Karpas-422 (cell line): Measurements from ENCODE around the gene ARHGEF1. TPM values are rescaled to one million over a fixed set of nuclear protein-coding genes. Genes with fewer than 3 reads are reported as not detected.

ENCODE experiments used
- DNase-seq: peaks from one replicate; pipeline ENCODE4 v3.0.0-alpha.2; 2015
- H2AFZ ChIP-seq: fragments of 200-600 bp; sonication (generic); 2 replicates; pipeline ENCODE4 v1.6.1; 2014; ENCODE audit warnings: antibody characterized with exemption, low read length, mixed read lengths
- H3K27ac ChIP-seq: fragments of 200-600 bp; sonication (generic); 2 replicates; pipeline ENCODE4 v1.5.1; 2014; ENCODE audit warnings: mild to moderate bottlenecking, low read length, moderate library complexity
- H3K27me3 ChIP-seq: fragments of 200-600 bp; sonication (generic); 2 replicates; pipeline ENCODE4 v1.6.1; 2014; ENCODE audit warnings: low read length, mixed read lengths
- H3K36me3 ChIP-seq: fragments of 200-600 bp; sonication (generic); 2 replicates; pipeline ENCODE4 v1.6.1; 2014; ENCODE audit warnings: low read length, mixed read lengths; ENCODE audit not compliant: insufficient read depth
- H3K4me1 ChIP-seq: fragments of 200-600 bp; sonication (generic); 2 replicates; pipeline ENCODE4 v1.6.1; 2014; ENCODE audit warnings: mild to moderate bottlenecking, low read length, mixed read lengths
- H3K4me2 ChIP-seq: fragments of 200-600 bp; sonication (generic); 2 replicates; pipeline ENCODE4 v1.6.1; 2014; ENCODE audit warnings: low read length, low read depth, mild to moderate bottlenecking; ENCODE audit not compliant: poor library complexity, severe bottlenecking
- H3K4me3 ChIP-seq: fragments of 200-600 bp; sonication (generic); 2 replicates; pipeline ENCODE4 v1.5.1; 2014; ENCODE audit warnings: mild to moderate bottlenecking, antibody characterized with exemption, low read length, mixed read lengths
- H3K79me2 ChIP-seq: fragments of 200-600 bp; sonication (generic); 2 replicates; pipeline ENCODE4 v1.6.1; 2014; ENCODE audit warnings: mild to moderate bottlenecking, low read length, mixed read lengths
- H3K9ac ChIP-seq: fragments of 200-600 bp; sonication (generic); 2 replicates; pipeline ENCODE4 v1.6.0; 2014; ENCODE audit warnings: low read length
- H3K9me2 ChIP-seq: fragments of 200-600 bp; sonication (generic), shearing (Covaris generic); replicated peaks from 2 replicates; pipeline ENCODE4 v1.6.0; 2014; ENCODE audit warnings: mild to moderate bottlenecking, low read length, moderate library complexity; ENCODE audit not compliant: insufficient read depth
- H3K9me3 ChIP-seq: fragments of 300-700, 200-600 bp; sonication (generic); 2 replicates; pipeline ENCODE4 v1.6.1; 2014; ENCODE audit warnings: low read length, mixed read lengths
- H4K20me1 ChIP-seq: fragments of 200-600 bp; sonication (generic); 2 replicates; pipeline ENCODE4 v1.6.1; 2014; ENCODE audit warnings: mild to moderate bottlenecking, antibody characterized with exemption, low read length, low read depth; ENCODE audit not compliant: insufficient read depth
- total RNA-seq: library from RNA; depleted of rRNA; stranded (reverse); fragments of >200 nt; shearing (Covaris generic); gene quantifications from 2 replicates; pipeline ENCODE4 v1.2.3, GENCODE V29; 2014; ENCODE audit warnings: low replicate concordance

ARHGEF1 gene
- total RNA-seq, 1 experiment from 2014 or later: 137 TPM

GRCh38 chr19:41892173-41892902 is 9.4 kb downstream of the ARHGEF1 start:
- Histone ChIP-seq H4K20me1 (no peaks in the 10 kb centered on the region), H3K27me3 (no peaks in the 10 kb centered on the region), H3K9me3 (no peaks in the 10 kb centered on the region), H3K79me2 (peaks cover 11% of the 10 kb centered on the region), H3K36me3 (peaks cover 16% of the 10 kb centered on the region; the same call in 1 of the 2 replicates), H3K4me2 (no peak overlapping the region), H3K9me2 (no peaks in the 10 kb centered on the region), H3K4me1 (peaks cover 12% of the 10 kb centered on the region), H3K27ac (no peak overlapping the region), H3K4me3 (no peak overlapping the region), H3K9ac (no peak overlapping the region), H2AFZ (no peak overlapping the region)
- DNase-seq: no peak

- no peaks in the 10 kb centered on the region; the same call in 1 of the 2 replicates for H3K79me2 ChIP-seq
- H3K4me3 ChIP-seq: no peak overlapping the region
- no peak overlapping the region for H3K27ac ChIP-seq
- no peak overlapping the region for H3K9ac ChIP-seq
- peaks cover 21% of the 10 kb centered on the region; the same call in 1 of the 2 replicates for H3K36me3 ChIP-seq
- H3K4me1 ChIP-seq: peaks cover 9% of the 10 kb centered on the region
- no peaks in the 10 kb centered on the region for H3K9me3 ChIP-seq
- no peaks in the 10 kb centered on the region for H4K20me1 ChIP-seq
- no peaks in the 10 kb centered on the region for H3K9me2 ChIP-seq
- H3K4me2 ChIP-seq: no peak overlapping the region
- DNase-seq: peak; percentile 77
- H3K27me3 ChIP-seq: no peaks in the 10 kb centered on the region
- H2AFZ ChIP-seq: no peak overlapping the region
Observed at GRCh38 chr19:41893899-41894298, 10.9 kb downstream of the ARHGEF1 start.

- no peaks in the 10 kb centered on the region; the same call in 1 of the 2 replicates for H3K79me2 ChIP-seq
- DNase-seq: no peak
- H2AFZ ChIP-seq: no peak overlapping the region
- H3K9me3 ChIP-seq: no peaks in the 10 kb centered on the region
- H3K27ac ChIP-seq: no peak overlapping the region
- H3K9me2 ChIP-seq: no peaks in the 10 kb centered on the region
- H3K27me3 ChIP-seq: no peaks in the 10 kb centered on the region
- H3K4me2 ChIP-seq: no peak overlapping the region
- H3K4me1 ChIP-seq: peaks cover 9% of the 10 kb centered on the region
- no peak overlapping the region for H3K4me3 ChIP-seq
- H4K20me1 ChIP-seq: no peaks in the 10 kb centered on the region
- H3K9ac ChIP-seq: no peak overlapping the region
- peaks cover 17% of the 10 kb centered on the region; the same call in 1 of the 2 replicates for H3K36me3 ChIP-seq
Observed at GRCh38 chr19:41894350-41894749, 11.4 kb downstream of the ARHGEF1 start.

- no peaks in the 10 kb centered on the region for H3K27me3 ChIP-seq
- peaks cover 22% of the 10 kb centered on the region; the same call in 1 of the 2 replicates for H3K36me3 ChIP-seq
- H3K79me2 ChIP-seq: no peaks in the 10 kb centered on the region; the same call in 1 of the 2 replicates
- no peak overlapping the region for H3K4me3 ChIP-seq
- no peak overlapping the region for H3K4me2 ChIP-seq
- no peaks in the 10 kb centered on the region for H3K9me3 ChIP-seq
- no peaks in the 10 kb centered on the region for H3K9me2 ChIP-seq
- H2AFZ ChIP-seq: no peak overlapping the region
- DNase-seq: peak; percentile 79
- H3K27ac ChIP-seq: peak overlapping the region; percentile 18; the same call in 1 of the 2 replicates
- H3K4me1 ChIP-seq: peaks cover 9% of the 10 kb centered on the region
- no peaks in the 10 kb centered on the region for H4K20me1 ChIP-seq
- H3K9ac ChIP-seq: no peak overlapping the region
Observed at GRCh38 chr19:41895745-41896580, 13.0 kb downstream of the ARHGEF1 start.

- H3K79me2 ChIP-seq: no peaks in the 10 kb centered on the region; the same call in 1 of the 2 replicates
- H4K20me1 ChIP-seq: no peaks in the 10 kb centered on the region
- no peak for DNase-seq
- H3K9ac ChIP-seq: no peak overlapping the region
- no peaks in the 10 kb centered on the region for H3K27me3 ChIP-seq
- H3K9me2 ChIP-seq: no peaks in the 10 kb centered on the region
- H3K9me3 ChIP-seq: no peaks in the 10 kb centered on the region
- no peak overlapping the region for H3K4me2 ChIP-seq
- peaks cover 9% of the 10 kb centered on the region for H3K4me1 ChIP-seq
- H3K36me3 ChIP-seq: peaks cover 23% of the 10 kb centered on the region; the same call in 1 of the 2 replicates
- H2AFZ ChIP-seq: no peak overlapping the region
- peak overlapping the region; percentile 18; the same call in 1 of the 2 replicates for H3K27ac ChIP-seq
- H3K4me3 ChIP-seq: no peak overlapping the region
Observed at GRCh38 chr19:41896581-41896942, 13.6 kb downstream of the ARHGEF1 start.

GRCh38 chr19:41897181-41897580 is 14.2 kb downstream of the ARHGEF1 start:
- H3K79me2 ChIP-seq: no peaks in the 10 kb centered on the region; the same call in 1 of the 2 replicates
- no peak overlapping the region for H3K4me3 ChIP-seq
- no peaks in the 10 kb centered on the region for H4K20me1 ChIP-seq
- H3K27me3 ChIP-seq: no peaks in the 10 kb centered on the region
- H3K9me2 ChIP-seq: no peaks in the 10 kb centered on the region
- H3K36me3 ChIP-seq: peaks cover 27% of the 10 kb centered on the region; the same call in 1 of the 2 replicates
- H3K4me2 ChIP-seq: no peak overlapping the region
- peaks cover 9% of the 10 kb centered on the region for H3K4me1 ChIP-seq
- H3K27ac ChIP-seq: no peak overlapping the region
- H3K9ac ChIP-seq: no peak overlapping the region
- H2AFZ ChIP-seq: no peak overlapping the region
- H3K9me3 ChIP-seq: no peaks in the 10 kb centered on the region
- DNase-seq: no peak

GRCh38 chr19:41897820-41898219 is 14.8 kb downstream of the ARHGEF1 start:
- Histone ChIP-seq H3K4me2 (no peak overlapping the region), H2AFZ (no peak overlapping the region), H3K4me3 (no peak overlapping the region), H3K9me3 (no peaks in the 10 kb centered on the region), H3K27ac (no peak overlapping the region), H3K36me3 (peaks cover 27% of the 10 kb centered on the region; the same call in 1 of the 2 replicates), H3K27me3 (no peaks in the 10 kb centered on the region), H3K79me2 (no peaks in the 10 kb centered on the region; the same call in 1 of the 2 replicates), H3K4me1 (peaks cover 9% of the 10 kb centered on the region), H4K20me1 (no peaks in the 10 kb centered on the region), H3K9me2 (no peaks in the 10 kb centered on the region), H3K9ac (no peak overlapping the region)
- no peak for DNase-seq

- H3K79me2 ChIP-seq: no peaks in the 10 kb centered on the region; the same call in 1 of the 2 replicates
- H3K9me3 ChIP-seq: no peaks in the 10 kb centered on the region
- H3K4me3 ChIP-seq: no peak overlapping the region
- H3K27ac ChIP-seq: no peak overlapping the region
- peaks cover 9% of the 10 kb centered on the region for H3K4me1 ChIP-seq
- H2AFZ ChIP-seq: no peak overlapping the region
- H4K20me1 ChIP-seq: no peaks in the 10 kb centered on the region
- DNase-seq: no peak
- H3K9me2 ChIP-seq: no peaks in the 10 kb centered on the region
- H3K9ac ChIP-seq: no peak overlapping the region
- no peak overlapping the region for H3K4me2 ChIP-seq
- H3K27me3 ChIP-seq: no peaks in the 10 kb centered on the region
- peaks cover 27% of the 10 kb centered on the region for H3K36me3 ChIP-seq
Observed at GRCh38 chr19:41898235-41898634, 15.3 kb downstream of the ARHGEF1 start.
